ENCODE results near the gene IL10RA.

GRCh38 chr11:117997406-117997805, 11.2 kb downstream of the IL10RA start:
- no peak for TF ChIP-seq CTCF (conservative IDR thresholded peaks at IDR 0.05; ENCODE audit: low read depth in 2 of 2)
- TF ChIP-seq EZH2 (IDR thresholded peaks at IDR 0.05; ENCODE audit: low read depth, unreplicated experiment), result no peak
- TF ChIP-seq, protein P1, sequence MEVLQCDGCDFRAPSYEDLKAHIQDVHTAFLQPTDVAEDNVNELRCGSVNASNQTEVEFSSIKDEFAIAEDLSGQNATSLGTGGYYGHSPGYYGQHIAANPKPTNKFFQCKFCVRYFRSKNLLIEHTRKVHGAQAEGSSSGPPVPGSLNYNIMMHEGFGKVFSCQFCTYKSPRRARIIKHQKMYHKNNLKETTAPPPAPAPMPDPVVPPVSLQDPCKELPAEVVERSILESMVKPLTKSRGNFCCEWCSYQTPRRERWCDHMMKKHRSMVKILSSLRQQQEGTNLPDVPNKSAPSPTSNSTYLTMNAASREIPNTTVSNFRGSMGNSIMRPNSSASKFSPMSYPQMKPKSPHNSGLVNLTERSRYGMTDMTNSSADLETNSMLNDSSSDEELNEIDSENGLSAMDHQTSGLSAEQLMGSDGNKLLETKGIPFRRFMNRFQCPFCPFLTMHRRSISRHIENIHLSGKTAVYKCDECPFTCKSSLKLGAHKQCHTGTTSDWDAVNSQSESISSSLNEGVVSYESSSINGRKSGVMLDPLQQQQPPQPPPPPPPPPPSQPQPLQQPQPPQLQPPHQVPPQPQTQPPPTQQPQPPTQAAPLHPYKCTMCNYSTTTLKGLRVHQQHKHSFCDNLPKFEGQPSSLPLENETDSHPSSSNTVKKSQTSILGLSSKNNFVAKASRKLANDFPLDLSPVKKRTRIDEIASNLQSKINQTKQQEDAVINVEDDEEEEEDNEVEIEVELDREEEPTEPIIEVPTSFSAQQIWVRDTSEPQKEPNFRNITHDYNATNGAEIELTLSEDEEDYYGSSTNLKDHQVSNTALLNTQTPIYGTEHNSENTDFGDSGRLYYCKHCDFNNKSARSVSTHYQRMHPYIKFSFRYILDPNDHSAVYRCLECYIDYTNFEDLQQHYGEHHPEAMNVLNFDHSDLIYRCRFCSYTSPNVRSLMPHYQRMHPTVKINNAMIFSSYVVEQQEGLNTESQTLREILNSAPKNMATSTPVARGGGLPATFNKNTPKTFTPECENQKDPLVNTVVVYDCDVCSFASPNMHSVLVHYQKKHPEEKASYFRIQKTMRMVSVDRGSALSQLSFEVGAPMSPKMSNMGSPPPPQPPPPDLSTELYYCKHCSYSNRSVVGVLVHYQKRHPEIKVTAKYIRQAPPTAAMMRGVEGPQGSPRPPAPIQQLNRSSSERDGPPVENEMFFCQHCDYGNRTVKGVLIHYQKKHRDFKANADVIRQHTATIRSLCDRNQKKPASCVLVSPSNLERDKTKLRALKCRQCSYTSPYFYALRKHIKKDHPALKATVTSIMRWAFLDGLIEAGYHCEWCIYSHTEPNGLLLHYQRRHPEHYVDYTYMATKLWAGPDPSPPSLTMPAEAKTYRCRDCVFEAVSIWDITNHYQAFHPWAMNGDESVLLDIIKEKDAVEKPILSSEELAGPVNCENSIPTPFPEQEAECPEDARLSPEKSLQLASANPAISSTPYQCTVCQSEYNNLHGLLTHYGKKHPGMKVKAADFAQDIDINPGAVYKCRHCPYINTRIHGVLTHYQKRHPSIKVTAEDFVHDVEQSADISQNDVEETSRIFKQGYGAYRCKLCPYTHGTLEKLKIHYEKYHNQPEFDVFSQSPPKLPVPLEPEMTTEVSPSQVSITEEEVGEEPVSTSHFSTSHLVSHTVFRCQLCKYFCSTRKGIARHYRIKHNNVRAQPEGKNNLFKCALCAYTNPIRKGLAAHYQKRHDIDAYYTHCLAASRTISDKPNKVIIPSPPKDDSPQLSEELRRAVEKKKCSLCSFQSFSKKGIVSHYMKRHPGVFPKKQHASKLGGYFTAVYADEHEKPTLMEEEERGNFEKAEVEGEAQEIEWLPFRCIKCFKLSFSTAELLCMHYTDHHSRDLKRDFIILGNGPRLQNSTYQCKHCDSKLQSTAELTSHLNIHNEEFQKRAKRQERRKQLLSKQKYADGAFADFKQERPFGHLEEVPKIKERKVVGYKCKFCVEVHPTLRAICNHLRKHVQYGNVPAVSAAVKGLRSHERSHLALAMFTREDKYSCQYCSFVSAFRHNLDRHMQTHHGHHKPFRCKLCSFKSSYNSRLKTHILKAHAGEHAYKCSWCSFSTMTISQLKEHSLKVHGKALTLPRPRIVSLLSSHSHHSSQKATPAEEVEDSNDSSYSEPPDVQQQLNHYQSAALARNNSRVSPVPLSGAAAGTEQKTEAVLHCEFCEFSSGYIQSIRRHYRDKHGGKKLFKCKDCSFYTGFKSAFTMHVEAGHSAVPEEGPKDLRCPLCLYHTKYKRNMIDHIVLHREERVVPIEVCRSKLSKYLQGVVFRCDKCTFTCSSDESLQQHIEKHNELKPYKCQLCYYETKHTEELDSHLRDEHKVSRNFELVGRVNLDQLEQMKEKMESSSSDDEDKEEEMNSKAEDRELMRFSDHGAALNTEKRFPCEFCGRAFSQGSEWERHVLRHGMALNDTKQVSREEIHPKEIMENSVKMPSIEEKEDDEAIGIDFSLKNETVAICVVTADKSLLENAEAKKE (CRISPR knock-in tag; IDR thresholded peaks at IDR 0.05), result no peak
- TF ChIP-seq EZH2phosphoT487 (IDR thresholded peaks at IDR 0.05; ENCODE audit: unreplicated experiment), result no peak
- TF ChIP-seq, protein P2, sequence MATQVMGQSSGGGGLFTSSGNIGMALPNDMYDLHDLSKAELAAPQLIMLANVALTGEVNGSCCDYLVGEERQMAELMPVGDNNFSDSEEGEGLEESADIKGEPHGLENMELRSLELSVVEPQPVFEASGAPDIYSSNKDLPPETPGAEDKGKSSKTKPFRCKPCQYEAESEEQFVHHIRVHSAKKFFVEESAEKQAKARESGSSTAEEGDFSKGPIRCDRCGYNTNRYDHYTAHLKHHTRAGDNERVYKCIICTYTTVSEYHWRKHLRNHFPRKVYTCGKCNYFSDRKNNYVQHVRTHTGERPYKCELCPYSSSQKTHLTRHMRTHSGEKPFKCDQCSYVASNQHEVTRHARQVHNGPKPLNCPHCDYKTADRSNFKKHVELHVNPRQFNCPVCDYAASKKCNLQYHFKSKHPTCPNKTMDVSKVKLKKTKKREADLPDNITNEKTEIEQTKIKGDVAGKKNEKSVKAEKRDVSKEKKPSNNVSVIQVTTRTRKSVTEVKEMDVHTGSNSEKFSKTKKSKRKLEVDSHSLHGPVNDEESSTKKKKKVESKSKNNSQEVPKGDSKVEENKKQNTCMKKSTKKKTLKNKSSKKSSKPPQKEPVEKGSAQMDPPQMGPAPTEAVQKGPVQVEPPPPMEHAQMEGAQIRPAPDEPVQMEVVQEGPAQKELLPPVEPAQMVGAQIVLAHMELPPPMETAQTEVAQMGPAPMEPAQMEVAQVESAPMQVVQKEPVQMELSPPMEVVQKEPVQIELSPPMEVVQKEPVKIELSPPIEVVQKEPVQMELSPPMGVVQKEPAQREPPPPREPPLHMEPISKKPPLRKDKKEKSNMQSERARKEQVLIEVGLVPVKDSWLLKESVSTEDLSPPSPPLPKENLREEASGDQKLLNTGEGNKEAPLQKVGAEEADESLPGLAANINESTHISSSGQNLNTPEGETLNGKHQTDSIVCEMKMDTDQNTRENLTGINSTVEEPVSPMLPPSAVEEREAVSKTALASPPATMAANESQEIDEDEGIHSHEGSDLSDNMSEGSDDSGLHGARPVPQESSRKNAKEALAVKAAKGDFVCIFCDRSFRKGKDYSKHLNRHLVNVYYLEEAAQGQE (IDR thresholded peaks at IDR 0.05; ENCODE audit: unreplicated experiment), result no peak
- TF ChIP-seq POLR2AphosphoS5 (IDR thresholded peaks at IDR 0.05; ENCODE audit: low read depth), result no peak
- TF ChIP-seq ZNF114 (CRISPR knock-in tag; IDR thresholded peaks at IDR 0.05), result no peak
- no peak for TF ChIP-seq NANOG (IDR thresholded peaks at IDR 0.05; ENCODE audit: borderline replicate concordance)
- TF ChIP-seq JUNB (IDR thresholded peaks at IDR 0.05; ENCODE audit: unreplicated experiment), result no peak
- TF ChIP-seq ETS1 (IDR thresholded peaks at IDR 0.05), result no peak
